HG02623 (cell line): ENCODE measurements around the gene DNAJC22.
"Not testable (repeated sequence)": the region's sequence is repeated elsewhere in the genome, so short reads cannot be mapped to it uniquely, and the experiment has no call there.

Source experiments
- ATAC-seq: cut with Tn5 transposase; IDR thresholded peaks from one replicate; pipeline ENCODE4 v1.9.1; 2021; ENCODE audit warnings: moderate library complexity; ENCODE audit not compliant: unreplicated experiment

DNAJC22 gene

DNA sequence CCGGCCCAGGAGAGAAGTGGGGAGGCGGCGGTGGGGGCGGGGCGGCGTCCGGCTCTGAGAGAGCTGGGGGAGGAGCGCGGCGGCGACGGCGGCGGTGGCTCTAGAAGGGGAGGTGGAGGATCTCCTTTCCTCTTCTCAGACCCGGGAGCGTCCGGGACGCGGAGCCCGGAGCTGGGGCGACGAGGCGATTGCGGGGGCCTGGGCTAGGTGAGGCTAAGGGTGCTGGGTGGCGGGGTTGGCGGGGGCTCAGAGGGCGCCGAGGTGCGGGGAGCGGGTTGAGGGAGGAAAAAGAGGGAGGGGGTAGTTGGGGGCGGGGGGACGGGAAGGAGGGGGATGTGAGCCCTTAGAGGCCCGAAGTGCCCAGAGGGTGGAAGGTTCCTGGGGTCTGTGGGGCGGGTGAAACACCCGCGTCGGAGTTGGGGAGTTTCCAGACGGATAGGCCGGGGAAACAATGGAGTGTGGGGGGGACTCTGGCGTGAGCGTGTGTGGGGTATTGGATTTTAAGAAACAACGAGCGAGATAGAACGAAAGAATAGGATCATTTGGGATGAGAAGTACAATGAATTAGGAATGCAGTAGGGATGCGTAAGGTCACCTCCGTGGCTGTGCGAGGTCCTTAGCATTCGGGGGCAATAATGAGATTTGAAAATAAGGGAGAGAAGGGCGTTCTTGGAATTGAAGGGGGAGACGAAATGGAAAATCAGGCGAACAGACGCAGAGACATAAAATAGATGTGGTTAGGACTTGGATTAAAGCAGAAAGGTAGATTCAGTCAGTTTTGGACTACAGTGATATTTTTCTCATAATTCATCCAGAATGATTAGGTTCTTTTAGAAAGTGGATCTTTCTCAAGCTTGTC, 20.9 kb downstream of the DNAJC22 start, which contains the start of gene SPATS2:
Gene SPATS2, plus strand, starts transcription at position 82 of the 859 bp plus-strand sequence. CDS start 93,551 bp downstream, outside the sequence.
- no peak for ATAC-seq

DNA sequence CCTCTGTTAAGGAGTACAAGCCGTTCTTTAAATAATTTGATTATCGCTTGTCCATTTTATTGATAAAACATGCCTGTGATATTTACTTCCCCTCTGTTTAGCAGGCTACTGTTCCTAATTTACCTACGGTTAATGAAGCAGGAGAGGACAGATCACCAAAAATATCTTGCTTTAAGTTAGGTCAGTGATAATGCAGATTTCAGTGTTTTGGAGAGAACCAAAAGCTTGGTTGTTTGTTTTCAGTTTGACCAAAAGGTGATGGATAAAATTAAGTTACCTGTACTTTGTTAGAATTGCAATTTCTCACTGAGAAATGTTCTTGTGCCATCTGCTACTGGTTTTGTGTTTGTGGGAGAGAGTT, 21.5 kb downstream of the DNAJC22 start:
- no peak for ATAC-seq

DNA sequence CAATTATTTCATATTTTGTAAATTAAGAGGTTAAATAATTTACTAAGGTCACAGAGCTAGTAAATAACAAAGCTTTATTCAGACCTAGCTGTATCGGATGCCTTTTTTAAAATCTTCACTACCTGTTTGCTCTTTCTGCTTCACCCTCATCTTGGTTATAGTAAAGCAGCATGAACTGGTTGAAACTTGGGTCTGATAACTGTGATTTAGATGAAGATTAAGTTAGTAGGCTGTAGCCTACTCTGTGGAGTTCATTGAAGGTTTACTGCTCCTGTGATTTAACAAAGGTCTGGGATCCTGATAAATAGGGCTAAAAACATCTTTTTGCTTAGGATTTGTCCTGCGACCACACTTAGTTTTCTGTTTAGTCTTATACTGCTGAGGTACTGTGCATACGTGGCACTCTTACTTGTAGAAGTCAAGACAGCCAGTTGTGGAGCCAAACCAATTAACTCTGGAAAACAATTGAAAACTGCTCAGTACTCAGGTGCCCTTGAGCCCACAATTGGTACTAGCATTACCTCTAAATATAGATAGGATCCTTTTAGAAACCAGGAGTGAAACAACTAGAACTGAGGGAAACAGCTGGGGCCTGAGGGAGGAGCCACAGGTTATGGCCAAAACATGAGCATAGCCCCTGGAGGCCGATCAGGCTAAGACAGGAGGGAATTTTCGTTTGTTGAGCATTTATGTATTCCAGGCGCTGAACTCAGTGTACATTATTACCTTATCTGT, 22.9 kb downstream of the DNAJC22 start:
- ATAC-seq, result peak; percentile 31

DNA sequence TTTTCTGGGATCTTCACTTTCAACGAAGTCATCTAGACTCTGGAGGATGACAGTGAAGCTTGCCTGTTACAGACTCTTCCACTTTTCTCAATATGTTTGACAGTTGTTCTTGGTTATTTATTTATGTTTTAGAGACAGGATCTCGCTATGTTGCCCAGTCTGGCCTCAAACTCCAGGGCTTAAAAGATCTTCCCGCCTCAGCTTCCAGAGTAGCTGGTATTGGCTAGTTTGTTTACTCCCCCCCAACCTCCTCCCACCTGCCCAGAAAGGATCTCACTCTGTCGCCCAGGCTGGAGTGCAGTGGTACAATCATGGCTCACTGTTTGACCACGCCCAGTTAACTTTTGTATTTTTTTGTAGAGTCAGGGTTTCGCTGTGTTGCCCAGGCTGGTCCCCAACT, 23.9 kb downstream of the DNAJC22 start:
- no peak for ATAC-seq

DNA sequence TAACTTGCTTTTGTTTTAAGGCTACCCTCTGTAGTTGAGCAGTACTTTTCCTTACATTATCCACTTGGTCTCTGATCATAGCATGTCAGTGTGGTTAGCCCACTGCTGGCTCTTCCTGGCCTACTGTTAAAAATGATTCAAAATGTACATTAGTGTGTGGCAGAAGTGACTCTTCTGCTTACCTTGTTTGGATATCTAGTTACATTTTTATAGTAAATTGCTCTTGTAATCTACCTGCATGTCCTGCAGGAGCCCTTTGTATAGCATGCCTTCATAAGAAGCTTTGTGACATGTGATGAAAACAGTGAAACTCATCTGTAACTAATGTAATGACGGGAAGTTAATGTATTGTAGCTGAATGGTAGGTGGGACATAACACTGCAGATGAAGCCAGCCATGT, 28.7 kb downstream of the DNAJC22 start:
- ATAC-seq, result no peak

DNA sequence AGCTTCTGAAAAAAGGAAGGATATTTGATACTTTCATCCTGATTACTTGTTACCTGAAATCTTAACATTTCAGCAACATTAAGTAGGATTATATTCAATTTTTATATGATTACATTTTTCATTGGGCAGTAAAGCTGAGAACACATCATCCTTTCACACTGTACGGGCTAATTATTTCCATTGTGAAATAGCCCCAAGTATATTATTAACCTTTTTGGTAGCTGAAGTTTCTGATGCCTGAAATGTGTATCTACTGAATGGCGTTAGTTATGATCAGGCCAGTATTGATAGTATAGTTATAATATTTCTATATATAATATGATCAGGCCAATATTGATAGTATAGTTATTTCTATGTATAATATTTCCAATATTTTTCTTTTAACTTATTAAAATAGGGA, 30.7 kb downstream of the DNAJC22 start:
- ATAC-seq, result no peak

DNA sequence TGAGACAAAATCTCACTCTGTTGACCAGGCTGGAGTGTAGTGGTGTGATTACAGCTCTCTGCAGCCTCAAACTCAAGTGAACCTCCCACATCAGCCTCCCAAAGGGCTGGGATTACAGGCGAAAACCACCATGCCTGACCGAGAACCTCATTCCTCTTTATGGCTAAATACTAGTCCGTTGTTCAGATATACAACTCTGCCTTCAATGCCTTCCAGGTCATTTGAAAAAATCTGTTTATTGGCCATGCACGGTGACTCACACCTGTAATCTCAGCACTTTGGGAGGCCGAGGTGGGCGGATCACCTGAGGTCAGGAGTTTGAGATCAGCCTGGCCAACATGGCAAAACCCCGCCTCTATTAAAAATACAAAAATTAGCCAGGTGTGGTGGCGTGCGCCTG, 33.5 kb downstream of the DNAJC22 start:
- ATAC-seq, result not testable (repeated sequence)

DNA sequence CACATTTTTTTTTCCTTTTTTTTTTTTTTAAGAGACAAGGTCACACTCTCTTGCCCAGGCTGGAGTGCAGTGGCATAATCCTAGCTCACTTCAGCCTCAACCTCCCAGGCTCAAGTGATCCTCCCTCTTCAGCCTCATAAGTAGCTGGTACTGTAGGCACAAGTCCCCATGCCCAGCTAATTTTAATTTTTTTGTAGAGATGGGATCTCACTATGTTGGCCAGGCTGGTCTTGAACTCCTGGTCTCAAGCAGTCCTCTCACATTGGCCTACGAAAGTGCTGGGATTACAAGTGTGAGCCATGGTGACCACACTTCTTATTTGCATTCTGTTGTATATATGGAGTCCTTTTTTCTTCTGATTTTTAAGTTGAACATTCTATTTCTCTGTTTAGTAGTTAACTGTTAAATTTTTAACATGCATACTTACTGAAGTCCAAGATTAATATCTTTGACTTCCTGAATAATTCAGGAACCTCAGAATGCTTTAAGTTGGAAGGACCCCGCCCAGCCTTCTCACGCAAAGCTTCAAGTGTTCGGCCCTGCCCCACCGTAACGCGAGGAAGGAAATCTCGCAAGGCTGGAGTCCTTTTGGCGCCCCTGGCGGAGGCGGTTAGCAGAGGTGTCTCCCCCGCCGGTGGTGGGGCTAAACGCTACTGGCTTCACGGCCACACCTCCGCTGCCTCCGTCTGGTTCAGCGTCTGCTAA, 42.1 kb downstream of the DNAJC22 start:
- ATAC-seq, result no peak

DNA sequence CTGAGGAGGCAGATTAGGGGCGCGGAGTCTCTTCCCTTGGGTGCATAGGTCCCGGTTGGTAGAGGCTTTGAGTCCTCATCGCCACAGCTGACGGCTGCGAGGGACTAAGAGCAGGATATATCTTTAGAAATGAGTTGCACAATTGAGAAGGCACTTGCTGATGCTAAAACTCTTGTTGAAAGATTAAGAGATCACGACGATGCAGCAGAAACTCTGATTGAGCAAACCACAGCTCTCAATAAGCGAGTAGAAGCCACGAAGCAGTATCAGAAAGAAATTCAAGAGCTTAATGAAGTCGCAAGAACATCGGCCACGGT, 42.7 kb downstream of the DNAJC22 start:
- ATAC-seq, result no peak

DNA sequence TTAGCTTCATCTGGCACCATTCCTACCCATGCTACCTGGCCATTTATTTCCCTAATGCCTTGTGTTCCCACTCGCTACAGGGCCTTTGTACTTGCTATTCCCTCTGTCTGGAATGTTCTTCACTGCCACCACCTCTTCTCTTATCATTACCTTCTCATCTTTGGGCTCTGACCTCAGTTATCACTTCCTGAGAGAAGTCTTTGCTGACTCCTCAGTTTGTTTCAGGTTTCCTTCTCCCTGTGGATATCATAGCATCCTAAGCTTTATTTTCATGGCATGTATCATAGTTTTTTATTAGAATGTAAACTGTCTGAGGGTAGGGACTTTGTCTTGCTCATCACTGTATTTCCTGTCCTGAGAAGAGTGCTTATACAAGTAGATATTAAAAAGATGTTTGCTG, 50.3 kb downstream of the DNAJC22 start:
- no peak for ATAC-seq

DNA sequence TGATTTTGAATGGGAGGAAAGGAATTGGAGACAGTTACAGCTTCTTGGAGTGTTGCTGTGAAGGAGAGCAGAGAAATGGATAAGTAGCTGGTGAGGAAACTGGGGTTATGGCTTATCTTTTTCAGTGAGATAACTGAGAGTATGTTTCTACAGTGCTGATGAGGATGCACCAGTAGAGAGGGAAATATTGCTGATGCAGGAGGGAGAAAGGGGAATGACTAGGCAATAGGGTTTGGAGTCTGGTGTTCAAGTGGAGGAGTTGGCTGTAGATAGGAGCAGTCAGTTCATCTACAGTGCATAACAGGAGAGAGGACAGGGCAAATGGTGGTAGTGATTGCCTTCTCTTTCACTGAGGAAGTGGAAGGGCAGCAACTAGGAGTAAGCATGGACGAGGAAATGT, 53.6 kb downstream of the DNAJC22 start:
- ATAC-seq, result no peak
